SU-DHL-6 (cell line): Measurements from ENCODE around the gene TSPYL2.
A peak's percentile ranks its signal among the peaks of the same experiment; 100 is the strongest.

ENCODE experiments used
- H2AFZ ChIP-seq: fragments of 200-600 bp; sonication (generic); 2 replicates; pipeline ENCODE4 v1.6.1; 2014; ENCODE audit warnings: low read depth, mild to moderate bottlenecking, moderate library complexity, mixed read lengths, antibody characterized with exemption, low read length; ENCODE audit not compliant: severe bottlenecking
- H3F3A ChIP-seq: fragments of 200-600 bp; shearing (Covaris generic); 2 replicates; pipeline ENCODE4 v1.6.0; 2016; ENCODE audit warnings: antibody characterized with exemption, mild to moderate bottlenecking; ENCODE audit not compliant: insufficient read depth
- H3K27ac ChIP-seq: fragments of 200-600 bp; sonication (generic); 2 replicates; pipeline ENCODE4 v1.5.1; 2016; ENCODE audit warnings: low read depth, mild to moderate bottlenecking, low read length, moderate library complexity, mixed read lengths
- H3K27me3 ChIP-seq: fragments of 200-600 bp; sonication (generic), shearing (Covaris generic); 2 replicates; pipeline ENCODE4 v1.6.0; 2014; ENCODE audit warnings: mild to moderate bottlenecking, low read length
- H3K36me3 ChIP-seq: fragments of 200-600 bp; sonication (generic); 2 replicates; pipeline ENCODE4 v1.6.1; 2014; ENCODE audit warnings: mild to moderate bottlenecking, low read length, mixed read lengths
- H3K4me2 ChIP-seq: fragments of 300-600, 200-600 bp; shearing (Covaris generic), sonication (generic); 2 replicates; pipeline ENCODE4 v1.6.0; 2014; ENCODE audit warnings: low read length, low read depth, mild to moderate bottlenecking; ENCODE audit not compliant: poor library complexity, severe bottlenecking
- H3K4me3 ChIP-seq: fragments of 200-600 bp; sonication (generic); 2 replicates; pipeline ENCODE4 v1.5.1; 2014; ENCODE audit warnings: antibody characterized with exemption, low read length, mild to moderate bottlenecking, mixed read lengths; ENCODE audit not compliant: insufficient read depth, poor library complexity, severe bottlenecking
- H3K79me2 ChIP-seq: fragments of 200-600 bp; sonication (generic); 2 replicates; pipeline ENCODE4 v1.6.1; 2014; ENCODE audit warnings: mild to moderate bottlenecking, low read length, moderate library complexity; ENCODE audit not compliant: insufficient read depth
- H3K9ac ChIP-seq: fragments of 200-600 bp; sonication (generic); 2 replicates; pipeline ENCODE4 v1.7.0; 2014; ENCODE audit warnings: mild to moderate bottlenecking, low read length
- H3K9me2 ChIP-seq: fragments of 200-600 bp; sonication (generic); replicated peaks from 2 replicates; pipeline ENCODE4 v1.6.1; 2014; ENCODE audit warnings: low read length; ENCODE audit not compliant: insufficient read depth
- H3K9me3 ChIP-seq: fragments of 200-600 bp; sonication (generic); 2 replicates; pipeline ENCODE4 v1.6.1; 2014; ENCODE audit warnings: low read length, mixed read lengths; ENCODE audit not compliant: insufficient read depth
- H4K20me1 ChIP-seq: fragments of 200-600 bp; sonication (generic); 2 replicates; pipeline ENCODE4 v1.6.1; 2014; ENCODE audit warnings: low read depth, mild to moderate bottlenecking, antibody characterized with exemption, low read length, moderate library complexity, mixed read lengths
- EZH2phosphoT487 ChIP-seq: fragments of 200-600 bp; sonication (generic), shearing (Covaris generic); conservative IDR thresholded peaks from 2 replicates; pipeline ENCODE4 v1.6.1; 2018; ENCODE audit warnings: mild to moderate bottlenecking, antibody characterized with exemption, low read length, moderate library complexity, mixed read lengths
- TF ChIP-seq, protein P1 (sequence below): fragments of 200-600 bp; sonication (generic); IDR thresholded peaks from one replicate; pipeline ENCODE4 v1.5.1; 2017; ENCODE audit warnings: antibody characterized with exemption, mild to moderate bottlenecking, low read length, moderate library complexity; ENCODE audit not compliant: insufficient read depth, poor library complexity, severe bottlenecking

TSPYL2 gene

GRCh38 chrX:53078943-53079342, 3.2 kb upstream of the TSPYL2 start:
- no peak overlapping the region for H3K4me3 ChIP-seq
- H3K9me2 ChIP-seq = no peaks in the 10 kb centered on the region
- H2AFZ ChIP-seq = no peak overlapping the region
- no peaks in the 10 kb centered on the region for H4K20me1 ChIP-seq
- no peak overlapping the region for H3K4me2 ChIP-seq
- no peaks in the 10 kb centered on the region for H3K36me3 ChIP-seq
- H3K27ac ChIP-seq = no peak overlapping the region
- peaks cover 9% of the 10 kb centered on the region; the same call in 1 of the 2 replicates for H3F3A ChIP-seq
- no peaks in the 10 kb centered on the region for H3K9me3 ChIP-seq
- no peak for TF ChIP-seq EZH2phosphoT487
- TF ChIP-seq, protein P1, sequence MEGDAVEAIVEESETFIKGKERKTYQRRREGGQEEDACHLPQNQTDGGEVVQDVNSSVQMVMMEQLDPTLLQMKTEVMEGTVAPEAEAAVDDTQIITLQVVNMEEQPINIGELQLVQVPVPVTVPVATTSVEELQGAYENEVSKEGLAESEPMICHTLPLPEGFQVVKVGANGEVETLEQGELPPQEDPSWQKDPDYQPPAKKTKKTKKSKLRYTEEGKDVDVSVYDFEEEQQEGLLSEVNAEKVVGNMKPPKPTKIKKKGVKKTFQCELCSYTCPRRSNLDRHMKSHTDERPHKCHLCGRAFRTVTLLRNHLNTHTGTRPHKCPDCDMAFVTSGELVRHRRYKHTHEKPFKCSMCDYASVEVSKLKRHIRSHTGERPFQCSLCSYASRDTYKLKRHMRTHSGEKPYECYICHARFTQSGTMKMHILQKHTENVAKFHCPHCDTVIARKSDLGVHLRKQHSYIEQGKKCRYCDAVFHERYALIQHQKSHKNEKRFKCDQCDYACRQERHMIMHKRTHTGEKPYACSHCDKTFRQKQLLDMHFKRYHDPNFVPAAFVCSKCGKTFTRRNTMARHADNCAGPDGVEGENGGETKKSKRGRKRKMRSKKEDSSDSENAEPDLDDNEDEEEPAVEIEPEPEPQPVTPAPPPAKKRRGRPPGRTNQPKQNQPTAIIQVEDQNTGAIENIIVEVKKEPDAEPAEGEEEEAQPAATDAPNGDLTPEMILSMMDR = no peak
- H3K9ac ChIP-seq = no peak overlapping the region
- no peaks in the 10 kb centered on the region for H3K27me3 ChIP-seq
- H3K79me2 ChIP-seq = peaks cover 14% of the 10 kb centered on the region; the same call in 1 of the 2 replicates

DNA sequence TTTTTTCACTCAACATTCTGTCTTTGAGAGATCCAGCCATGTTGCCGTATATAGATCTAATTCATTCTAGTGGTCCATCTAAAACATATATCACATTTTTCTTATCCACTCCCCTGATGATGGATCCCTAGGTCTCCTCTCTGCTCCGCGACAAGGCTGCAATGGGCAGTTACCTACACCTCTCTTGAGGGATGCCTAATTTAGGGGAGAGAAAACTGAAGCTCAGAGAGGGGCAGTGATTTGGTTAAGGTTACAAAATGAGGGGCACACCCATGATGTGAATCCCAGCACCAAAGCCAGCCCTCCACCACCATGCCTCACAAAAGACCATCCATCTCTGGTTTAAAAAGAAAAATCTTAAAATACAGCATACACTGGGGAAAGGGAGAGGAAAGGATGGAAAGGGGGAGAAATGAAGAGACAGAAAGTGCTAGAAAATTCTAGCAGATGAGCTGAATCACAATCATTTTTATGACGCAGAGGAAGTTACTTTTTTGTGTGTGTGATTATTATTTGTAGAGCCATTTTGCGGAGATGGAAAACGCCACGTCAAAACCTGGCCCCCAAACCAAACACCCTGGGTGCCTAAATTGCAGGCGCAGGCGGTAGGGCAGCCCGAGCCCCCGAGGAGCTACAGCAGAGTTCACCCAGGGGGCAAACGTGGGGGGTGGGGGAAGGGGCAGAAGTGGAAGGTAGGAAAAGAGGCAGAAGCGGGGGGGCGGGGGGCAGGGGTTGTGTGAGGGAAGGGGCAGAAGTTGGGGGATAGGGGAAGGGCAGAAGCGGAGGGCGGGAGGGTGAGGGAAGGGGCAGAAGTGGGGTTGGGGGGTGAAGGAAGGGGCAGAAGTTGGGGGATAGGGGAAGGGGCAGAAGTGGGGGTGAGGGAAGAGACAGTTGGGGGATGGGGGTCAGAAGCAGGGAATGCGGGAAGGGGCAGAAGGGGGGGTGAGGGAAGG, 1.3 kb upstream of the TSPYL2 start:
- Histone ChIP-seq H3K27ac (no peak overlapping the region), H3K27me3 (no peaks in the 10 kb centered on the region), H3K36me3 (no peaks in the 10 kb centered on the region), H3K9me2 (no peaks in the 10 kb centered on the region), H2AFZ (no peak overlapping the region), H3K9ac (no peak overlapping the region), H3F3A (peaks cover 9% of the 10 kb centered on the region; the same call in 1 of the 2 replicates), H3K4me3 (no peak overlapping the region), H3K79me2 (peaks cover 14% of the 10 kb centered on the region; the same call in 1 of the 2 replicates), H3K9me3 (no peaks in the 10 kb centered on the region), H4K20me1 (no peaks in the 10 kb centered on the region), H3K4me2 (no peak overlapping the region)
- no peak for TF ChIP-seq EZH2phosphoT487
- TF ChIP-seq, protein P1 = no peak

- Histone ChIP-seq H4K20me1 (no peaks in the 10 kb centered on the region), H3K4me2 (peak overlapping the region; percentile 48), H3K9ac (peak overlapping the region; percentile 81), H3K36me3 (no peaks in the 10 kb centered on the region), H2AFZ (no peak overlapping the region), H3F3A (peaks cover 9% of the 10 kb centered on the region; the same call in 1 of the 2 replicates), H3K4me3 (peak overlapping the region; percentile 59), H3K79me2 (peaks cover 14% of the 10 kb centered on the region; the same call in 1 of the 2 replicates), H3K9me3 (no peaks in the 10 kb centered on the region), H3K27me3 (no peaks in the 10 kb centered on the region), H3K27ac (no peak overlapping the region), H3K9me2 (no peaks in the 10 kb centered on the region)
- TF ChIP-seq, protein P1 = no peak
- no peak for TF ChIP-seq EZH2phosphoT487
These were observed 828 bp downstream of the TSPYL2 start for GRCh38 chrX:53082773-53083616.
